ENCODE data around the gene ADAMTS12. TPM values are rescaled to one million over a fixed set of nuclear protein-coding genes. Genes with fewer than 3 reads are reported as not detected.
A peak's percentile ranks its signal among the peaks of the same experiment; 100 is the strongest.

The ADAMTS12 gene
- total RNA-seq, 1 donor from 2014 or later: 10.4 TPM

DNA sequence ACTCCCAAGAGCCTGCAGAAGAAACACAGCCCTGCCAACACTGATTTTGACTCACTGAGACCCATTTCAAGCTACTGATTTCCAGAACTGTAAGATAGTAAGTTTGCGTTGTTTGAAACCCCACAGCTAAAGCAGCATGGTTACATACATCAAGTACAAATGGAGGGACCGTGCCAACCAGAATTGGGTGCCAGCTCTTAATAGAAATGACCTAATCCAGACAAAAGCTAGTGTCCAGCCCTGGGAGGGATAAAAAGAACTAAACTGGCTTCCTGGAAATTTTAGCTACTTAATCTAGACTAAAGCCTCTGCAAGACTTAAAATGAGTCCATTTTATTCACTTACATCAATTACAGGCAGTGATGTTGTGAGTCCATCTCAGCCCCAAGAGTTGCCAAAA lies 122.6 kb downstream of the ADAMTS12 start:
- no peak for TF ChIP-seq CTCF (conservative IDR thresholded peaks at IDR 0.05)
- Mint-ChIP-seq H3K4me1 (peaks cover 17% of the 10 kb centered on the region), H3K36me3 (ENCODE audit: low read depth) (no peaks in the 10 kb centered on the region), H3K27me3 (ENCODE audit: low read depth) (peaks cover 13% of the 10 kb centered on the region), H3K27ac (ENCODE audit: unreplicated experiment) (no peak overlapping the region), H3K9me3 (no peaks in the 10 kb centered on the region), H3K4me3 (no peak overlapping the region)
- no peak for DNase-seq (ENCODE audit: low read depth, low spot score)

GRCh38 chr5:33766023-33766422 lies 125.8 kb downstream of the ADAMTS12 start:
- Mint-ChIP-seq H3K36me3 (ENCODE audit: low read depth) (no peaks in the 10 kb centered on the region), H3K9me3 (no peaks in the 10 kb centered on the region), H3K27me3 (ENCODE audit: low read depth) (peaks cover 15% of the 10 kb centered on the region), H3K27ac (ENCODE audit: unreplicated experiment) (no peak overlapping the region), H3K4me1 (peaks cover 39% of the 10 kb centered on the region), H3K4me3 (no peak overlapping the region)
- no peak for TF ChIP-seq CTCF (conservative IDR thresholded peaks at IDR 0.05)
- DNase-seq (ENCODE audit: low read depth, low spot score): no peak

- no peak for TF ChIP-seq CTCF (conservative IDR thresholded peaks at IDR 0.05)
- Mint-ChIP-seq H3K4me1 (peaks cover 47% of the 10 kb centered on the region), H3K4me3 (no peak overlapping the region), H3K9me3 (no peaks in the 10 kb centered on the region), H3K27me3 (ENCODE audit: low read depth) (peaks cover 25% of the 10 kb centered on the region), H3K27ac (ENCODE audit: unreplicated experiment) (peak overlapping the region; percentile 44), H3K36me3 (ENCODE audit: low read depth) (no peaks in the 10 kb centered on the region)
- DNase-seq (ENCODE audit: low read depth, low spot score): no peak
Observed at GRCh38 chr5:33764786-33765185, 127.0 kb downstream of the ADAMTS12 start.

- H3K4me3 Mint-ChIP-seq: no peak overlapping the region
- no peaks in the 10 kb centered on the region for H3K36me3 Mint-ChIP-seq (ENCODE audit: low read depth)
- TF ChIP-seq CTCF (conservative IDR thresholded peaks at IDR 0.05): no peak
- no peaks in the 10 kb centered on the region for H3K9me3 Mint-ChIP-seq
- no peak overlapping the region for H3K27ac Mint-ChIP-seq (ENCODE audit: unreplicated experiment)
- DNase-seq (ENCODE audit: low read depth, low spot score): no peak
- peaks cover 47% of the 10 kb centered on the region for H3K4me1 Mint-ChIP-seq
- H3K27me3 Mint-ChIP-seq (ENCODE audit: low read depth): peaks cover 26% of the 10 kb centered on the region
Observed at GRCh38 chr5:33763435-33763834, 128.4 kb downstream of the ADAMTS12 start.

DNA sequence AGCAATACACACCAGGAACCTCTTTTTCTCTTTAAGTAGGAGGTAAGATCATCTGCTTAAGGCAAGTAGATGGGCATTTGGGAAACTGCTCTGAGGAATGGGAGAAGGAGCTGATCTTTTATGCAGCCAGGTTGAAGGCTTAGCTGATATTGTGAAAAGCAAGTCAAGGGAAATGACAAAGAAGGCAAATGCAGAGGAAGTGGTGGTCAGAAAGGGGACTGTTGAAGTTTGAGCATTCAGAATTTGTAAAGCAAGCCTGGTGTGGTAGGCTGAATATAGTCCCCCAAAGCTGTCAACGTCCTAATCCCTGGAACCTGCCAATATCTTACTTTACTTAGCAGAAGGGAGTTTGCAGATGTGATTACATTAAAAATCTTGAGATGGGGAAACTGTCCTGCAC lies 128.9 kb downstream of the ADAMTS12 start:
- Mint-ChIP-seq H3K4me3 (no peak overlapping the region), H3K9me3 (no peaks in the 10 kb centered on the region), H3K4me1 (peaks cover 43% of the 10 kb centered on the region), H3K27me3 (ENCODE audit: low read depth) (peaks cover 26% of the 10 kb centered on the region), H3K36me3 (ENCODE audit: low read depth) (no peaks in the 10 kb centered on the region), H3K27ac (ENCODE audit: unreplicated experiment) (no peak overlapping the region)
- no peak for TF ChIP-seq CTCF (conservative IDR thresholded peaks at IDR 0.05)
- no peak for DNase-seq (ENCODE audit: low read depth, low spot score)

- no peaks in the 10 kb centered on the region for H3K36me3 Mint-ChIP-seq (ENCODE audit: low read depth)
- no peak overlapping the region for H3K27ac Mint-ChIP-seq (ENCODE audit: unreplicated experiment)
- no peak for TF ChIP-seq CTCF (conservative IDR thresholded peaks at IDR 0.05)
- no peaks in the 10 kb centered on the region for H3K9me3 Mint-ChIP-seq
- H3K27me3 Mint-ChIP-seq (ENCODE audit: low read depth): peaks cover 19% of the 10 kb centered on the region
- DNase-seq (ENCODE audit: low read depth, low spot score): no peak
- H3K4me1 Mint-ChIP-seq: peaks cover 39% of the 10 kb centered on the region
- H3K4me3 Mint-ChIP-seq: no peak overlapping the region
Observed at GRCh38 chr5:33761139-33761538, 130.7 kb downstream of the ADAMTS12 start.

Data from neural crest cell (in vitro differentiated cells).